ENCODE data around the gene MAFG. TPM values are rescaled to one million over a fixed set of nuclear protein-coding genes. Genes with fewer than 3 reads are reported as not detected.

Gene MAFG
- total and polyA plus RNA-seq, 2 of the 13 experiments (the other 11 are each of a cell fraction or from before 2014, with no cell fraction given): 14.5 to 20.0 TPM

DNA sequence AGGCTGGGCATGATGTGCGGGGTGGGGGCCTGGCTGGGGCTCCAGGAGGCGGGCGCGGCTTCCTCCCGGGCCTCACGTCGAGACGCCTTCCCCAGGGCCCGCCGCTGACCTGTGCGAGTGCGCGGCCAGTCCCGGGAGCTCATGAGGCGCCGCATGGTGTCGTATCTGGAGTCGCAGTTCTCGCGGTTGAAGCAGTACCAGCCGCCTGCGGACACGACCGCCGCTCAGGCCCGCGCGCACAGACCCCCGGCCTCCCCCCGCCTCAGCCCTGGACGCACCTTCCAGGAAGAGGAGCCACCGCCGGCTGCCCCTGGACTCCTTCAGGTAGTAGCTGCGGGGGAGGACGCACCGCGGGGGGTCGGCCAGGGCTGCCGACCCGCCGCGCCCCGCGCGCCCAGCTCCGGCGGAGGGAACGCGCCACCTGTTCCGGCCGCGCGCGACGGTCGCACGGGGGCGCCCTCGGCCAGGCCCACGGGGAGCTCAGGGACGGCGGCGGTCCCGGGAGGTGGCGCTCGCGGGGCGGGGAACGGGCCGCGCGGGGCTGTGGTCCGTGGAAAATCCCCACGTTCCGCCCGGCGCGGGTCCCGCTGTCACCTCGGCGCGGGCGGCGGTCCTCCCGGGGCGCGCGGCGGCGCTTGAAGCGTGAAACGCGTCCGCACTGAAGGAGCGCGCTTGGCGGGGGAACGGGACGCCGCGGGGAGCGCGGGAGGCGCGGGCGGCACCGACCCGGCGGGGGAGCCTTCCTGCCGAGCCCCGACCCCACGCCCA, 32.0 kb upstream of the MAFG start (continued):
- TF ChIP-seq, protein P1, sequence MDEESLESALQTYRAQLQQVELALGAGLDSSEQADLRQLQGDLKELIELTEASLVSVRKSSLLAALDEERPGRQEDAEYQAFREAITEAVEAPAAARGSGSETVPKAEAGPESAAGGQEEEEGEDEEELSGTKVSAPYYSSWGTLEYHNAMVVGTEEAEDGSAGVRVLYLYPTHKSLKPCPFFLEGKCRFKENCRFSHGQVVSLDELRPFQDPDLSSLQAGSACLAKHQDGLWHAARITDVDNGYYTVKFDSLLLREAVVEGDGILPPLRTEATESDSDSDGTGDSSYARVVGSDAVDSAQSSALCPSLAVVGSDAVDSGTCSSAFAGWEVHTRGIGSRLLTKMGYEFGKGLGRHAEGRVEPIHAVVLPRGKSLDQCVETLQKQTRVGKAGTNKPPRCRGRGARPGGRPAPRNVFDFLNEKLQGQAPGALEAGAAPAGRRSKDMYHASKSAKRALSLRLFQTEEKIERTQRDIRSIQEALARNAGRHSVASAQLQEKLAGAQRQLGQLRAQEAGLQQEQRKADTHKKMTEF (CRISPR knock-in tag; IDR thresholded peaks at IDR 0.05): peak; percentile 7; the same call in 1 of the 2 replicates
- TF ChIP-seq RNF2 (conservative IDR thresholded peaks at IDR 0.05; ENCODE audit: low read depth): peak; percentile 64; the same call in 1 of the 2 replicates
- TF ChIP-seq, protein P2, sequence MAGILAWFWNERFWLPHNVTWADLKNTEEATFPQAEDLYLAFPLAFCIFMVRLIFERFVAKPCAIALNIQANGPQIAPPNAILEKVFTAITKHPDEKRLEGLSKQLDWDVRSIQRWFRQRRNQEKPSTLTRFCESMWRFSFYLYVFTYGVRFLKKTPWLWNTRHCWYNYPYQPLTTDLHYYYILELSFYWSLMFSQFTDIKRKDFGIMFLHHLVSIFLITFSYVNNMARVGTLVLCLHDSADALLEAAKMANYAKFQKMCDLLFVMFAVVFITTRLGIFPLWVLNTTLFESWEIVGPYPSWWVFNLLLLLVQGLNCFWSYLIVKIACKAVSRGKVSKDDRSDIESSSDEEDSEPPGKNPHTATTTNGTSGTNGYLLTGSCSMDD (CRISPR knock-in tag; IDR thresholded peaks at IDR 0.05): no peak
- peak; percentile 79 for TF ChIP-seq RBFOX2 (IDR thresholded peaks at IDR 0.05; ENCODE audit: low read depth, low read length)
- no peak for TF ChIP-seq CREM (IDR thresholded peaks at IDR 0.05)
- TF ChIP-seq CREM (CRISPR knock-in tag; IDR thresholded peaks at IDR 0.05): no peak
- TF ChIP-seq ELF3 (CRISPR knock-in tag; IDR thresholded peaks at IDR 0.05): no peak; the same call in none of the 2 replicates
- TF ChIP-seq, protein P3, sequence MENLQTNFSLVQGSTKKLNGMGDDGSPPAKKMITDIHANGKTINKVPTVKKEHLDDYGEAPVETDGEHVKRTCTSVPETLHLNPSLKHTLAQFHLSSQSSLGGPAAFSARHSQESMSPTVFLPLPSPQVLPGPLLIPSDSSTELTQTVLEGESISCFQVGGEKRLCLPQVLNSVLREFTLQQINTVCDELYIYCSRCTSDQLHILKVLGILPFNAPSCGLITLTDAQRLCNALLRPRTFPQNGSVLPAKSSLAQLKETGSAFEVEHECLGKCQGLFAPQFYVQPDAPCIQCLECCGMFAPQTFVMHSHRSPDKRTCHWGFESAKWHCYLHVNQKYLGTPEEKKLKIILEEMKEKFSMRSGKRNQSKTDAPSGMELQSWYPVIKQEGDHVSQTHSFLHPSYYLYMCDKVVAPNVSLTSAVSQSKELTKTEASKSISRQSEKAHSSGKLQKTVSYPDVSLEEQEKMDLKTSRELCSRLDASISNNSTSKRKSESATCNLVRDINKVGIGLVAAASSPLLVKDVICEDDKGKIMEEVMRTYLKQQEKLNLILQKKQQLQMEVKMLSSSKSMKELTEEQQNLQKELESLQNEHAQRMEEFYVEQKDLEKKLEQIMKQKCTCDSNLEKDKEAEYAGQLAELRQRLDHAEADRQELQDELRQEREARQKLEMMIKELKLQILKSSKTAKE (CRISPR knock-in tag; IDR thresholded peaks at IDR 0.05; ENCODE audit: borderline replicate concordance): no peak
- TF ChIP-seq MTA1 (CRISPR knock-in tag; IDR thresholded peaks at IDR 0.05; ENCODE audit: borderline replicate concordance): 0 out of 2 replicates have a peak, but pooled peaks have one; percentile 19
- no peak for TF ChIP-seq ZNF614 (CRISPR knock-in tag; IDR thresholded peaks at IDR 0.05; ENCODE audit: borderline replicate concordance)
- TF ChIP-seq, protein P4, sequence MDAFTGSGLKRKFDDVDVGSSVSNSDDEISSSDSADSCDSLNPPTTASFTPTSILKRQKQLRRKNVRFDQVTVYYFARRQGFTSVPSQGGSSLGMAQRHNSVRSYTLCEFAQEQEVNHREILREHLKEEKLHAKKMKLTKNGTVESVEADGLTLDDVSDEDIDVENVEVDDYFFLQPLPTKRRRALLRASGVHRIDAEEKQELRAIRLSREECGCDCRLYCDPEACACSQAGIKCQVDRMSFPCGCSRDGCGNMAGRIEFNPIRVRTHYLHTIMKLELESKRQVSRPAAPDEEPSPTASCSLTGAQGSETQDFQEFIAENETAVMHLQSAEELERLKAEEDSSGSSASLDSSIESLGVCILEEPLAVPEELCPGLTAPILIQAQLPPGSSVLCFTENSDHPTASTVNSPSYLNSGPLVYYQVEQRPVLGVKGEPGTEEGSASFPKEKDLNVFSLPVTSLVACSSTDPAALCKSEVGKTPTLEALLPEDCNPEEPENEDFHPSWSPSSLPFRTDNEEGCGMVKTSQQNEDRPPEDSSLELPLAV (CRISPR knock-in tag; conservative IDR thresholded peaks at IDR 0.05; ENCODE audit: low read depth): no peak; the same call in 1 of the 2 replicates
- TF ChIP-seq, protein P5, sequence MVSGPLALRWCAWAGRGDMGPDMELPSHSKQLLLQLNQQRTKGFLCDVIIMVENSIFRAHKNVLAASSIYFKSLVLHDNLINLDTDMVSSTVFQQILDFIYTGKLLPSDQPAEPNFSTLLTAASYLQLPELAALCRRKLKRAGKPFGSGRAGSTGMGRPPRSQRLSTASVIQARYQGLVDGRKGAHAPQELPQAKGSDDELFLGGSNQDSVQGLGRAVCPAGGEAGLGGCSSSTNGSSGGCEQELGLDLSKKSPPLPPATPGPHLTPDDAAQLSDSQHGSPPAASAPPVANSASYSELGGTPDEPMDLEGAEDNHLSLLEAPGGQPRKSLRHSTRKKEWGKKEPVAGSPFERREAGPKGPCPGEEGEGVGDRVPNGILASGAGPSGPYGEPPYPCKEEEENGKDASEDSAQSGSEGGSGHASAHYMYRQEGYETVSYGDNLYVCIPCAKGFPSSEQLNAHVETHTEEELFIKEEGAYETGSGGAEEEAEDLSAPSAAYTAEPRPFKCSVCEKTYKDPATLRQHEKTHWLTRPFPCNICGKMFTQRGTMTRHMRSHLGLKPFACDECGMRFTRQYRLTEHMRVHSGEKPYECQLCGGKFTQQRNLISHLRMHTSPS (CRISPR knock-in tag; IDR thresholded peaks at IDR 0.05; ENCODE audit: low read depth): peak; percentile 5; the same call in 1 of the 2 replicates
- TF ChIP-seq ZNF569 (CRISPR knock-in tag; IDR thresholded peaks at IDR 0.05; ENCODE audit: borderline replicate concordance): no peak
- peak; percentile 84; the same call in 1 of the 3 replicates for TF ChIP-seq MXI1 (IDR thresholded peaks at IDR 0.05; ENCODE audit: borderline replicate concordance, low read depth, low read length)
- no peak for TF ChIP-seq ZNF3 (CRISPR knock-in tag; IDR thresholded peaks at IDR 0.05)
- no peak for TF ChIP-seq ZKSCAN8 (CRISPR knock-in tag; IDR thresholded peaks at IDR 0.05; ENCODE audit: borderline replicate concordance)
- TF ChIP-seq, protein P6, sequence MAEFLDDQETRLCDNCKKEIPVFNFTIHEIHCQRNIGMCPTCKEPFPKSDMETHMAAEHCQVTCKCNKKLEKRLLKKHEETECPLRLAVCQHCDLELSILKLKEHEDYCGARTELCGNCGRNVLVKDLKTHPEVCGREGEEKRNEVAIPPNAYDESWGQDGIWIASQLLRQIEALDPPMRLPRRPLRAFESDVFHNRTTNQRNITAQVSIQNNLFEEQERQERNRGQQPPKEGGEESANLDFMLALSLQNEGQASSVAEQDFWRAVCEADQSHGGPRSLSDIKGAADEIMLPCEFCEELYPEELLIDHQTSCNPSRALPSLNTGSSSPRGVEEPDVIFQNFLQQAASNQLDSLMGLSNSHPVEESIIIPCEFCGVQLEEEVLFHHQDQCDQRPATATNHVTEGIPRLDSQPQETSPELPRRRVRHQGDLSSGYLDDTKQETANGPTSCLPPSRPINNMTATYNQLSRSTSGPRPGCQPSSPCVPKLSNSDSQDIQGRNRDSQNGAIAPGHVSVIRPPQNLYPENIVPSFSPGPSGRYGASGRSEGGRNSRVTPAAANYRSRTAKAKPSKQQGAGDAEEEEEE (CRISPR knock-in tag; IDR thresholded peaks at IDR 0.05; ENCODE audit: borderline replicate concordance): no peak
- TF ChIP-seq MAFF (IDR thresholded peaks at IDR 0.05; ENCODE audit: low read depth, low read length): no peak
- no peak for TF ChIP-seq ZMYM4 (CRISPR knock-in tag; IDR thresholded peaks at IDR 0.05)

Measured in HepG2 (cell line).